ENCODE measurements around the gene ATP6AP1.

ATP6AP1 gene

DNA sequence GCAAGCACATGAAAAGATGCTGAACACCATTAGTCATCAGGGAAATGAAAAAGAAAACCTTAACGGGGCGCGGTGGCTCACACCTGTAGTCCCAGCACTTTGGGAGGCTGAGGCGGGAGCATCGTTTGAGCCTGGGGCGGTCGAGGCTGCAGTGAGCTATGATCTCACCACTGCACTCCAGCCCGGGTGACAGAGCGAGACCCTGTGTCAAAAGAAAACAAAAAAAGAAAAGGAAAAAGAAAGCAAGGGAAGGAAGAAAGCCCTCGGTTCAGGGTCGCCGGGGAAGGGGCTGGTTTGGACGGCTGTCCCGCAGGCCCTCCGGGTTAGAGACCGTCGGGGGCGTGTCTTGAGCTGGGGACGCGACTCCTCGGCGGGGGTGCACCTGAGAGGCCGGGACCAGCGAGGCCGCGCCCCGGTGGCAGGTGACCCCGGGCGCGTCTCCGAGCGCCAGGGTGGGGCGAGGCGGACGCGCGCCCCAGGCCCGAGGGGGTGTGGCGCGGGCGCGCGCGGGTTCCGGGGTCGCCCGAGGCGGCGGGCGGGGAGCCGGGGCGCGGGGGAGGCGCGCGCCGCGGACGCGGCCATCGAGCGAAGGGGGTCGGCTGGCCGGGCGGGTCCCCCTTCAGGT lies 29.1 kb downstream of the ATP6AP1 start:
- H3K27ac ChIP-seq (ENCODE audit: low read length): no peak overlapping the region
- H3K27me3 ChIP-seq (ENCODE audit: control insufficient read depth in 1 of 2, insufficient read depth in 2 of 2, low read length in 2 of 2): peaks cover 0 to 2% of the 10 kb centered on the region in 2 donors
- peaks cover 7% of the 10 kb centered on the region for H3K4me1 ChIP-seq (ENCODE audit: control insufficient read depth, insufficient read depth, low read length)
- H3K36me3 ChIP-seq (ENCODE audit: control insufficient read depth in 2 of 2, insufficient read depth in 2 of 2, low read length in 2 of 2): peaks cover 0 to 2% of the 10 kb centered on the region in 2 donors
- no peaks in the 10 kb centered on the region for H3K9me3 ChIP-seq (ENCODE audit: control insufficient read depth in 2 of 2, low read length in 2 of 2)
- peak overlapping the region in 1 of 2 donors; percentile 72 for H3K4me3 ChIP-seq (ENCODE audit: low read length in 2 of 2)
- no peak overlapping the region for H3K9ac ChIP-seq (ENCODE audit: low read length in 2 of 2)

DNA sequence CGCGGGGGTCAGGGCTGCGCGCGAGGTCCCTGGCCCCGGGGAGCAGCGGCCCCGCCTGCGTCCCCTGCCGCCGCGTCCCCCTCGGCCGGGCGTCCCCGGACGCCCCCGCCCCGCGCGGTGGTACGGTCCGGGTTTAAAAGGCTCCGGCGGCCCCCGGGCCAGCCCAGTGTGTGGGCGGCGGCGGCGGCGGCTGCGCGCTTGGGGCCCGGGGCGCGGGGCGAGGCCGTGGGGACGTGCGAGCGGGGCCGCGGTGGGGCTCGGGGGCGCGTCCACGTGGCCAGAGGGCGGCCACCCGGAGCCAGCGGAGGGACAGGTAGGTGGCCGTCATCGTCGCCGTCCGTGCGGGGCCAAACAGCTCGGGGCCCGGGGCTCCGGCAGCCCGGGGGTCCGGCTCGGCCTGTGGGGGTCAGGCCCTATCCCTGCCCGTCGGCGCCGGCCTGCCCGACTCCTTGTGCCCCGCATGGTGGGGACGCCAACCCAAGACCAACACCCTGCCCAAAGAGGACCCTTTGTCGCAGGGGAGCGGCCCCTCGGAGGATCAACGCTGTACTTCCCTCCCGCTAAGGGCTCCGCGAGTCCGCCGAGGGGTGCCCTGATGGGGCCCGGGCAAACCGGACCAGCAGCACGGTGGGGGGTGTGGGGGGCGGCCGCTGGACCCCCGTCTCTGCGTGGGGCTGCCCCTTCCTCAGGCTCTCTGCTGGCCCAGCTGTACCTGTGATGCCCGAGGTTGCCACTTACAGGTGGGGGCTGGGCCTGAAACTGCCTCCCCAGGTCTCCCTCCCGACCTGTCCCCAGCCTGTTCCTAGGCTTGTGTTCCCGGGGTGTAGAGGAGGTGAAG lies 29.9 kb downstream of the ATP6AP1 start, which contains the start of gene PLXNA3:
PLXNA3 (plus strand) TSS at position 166 of the 838 bp plus-strand sequence. CDS start 1,903 bp downstream, outside the sequence.
- H3K27me3 ChIP-seq (ENCODE audit: control insufficient read depth in 1 of 2, insufficient read depth in 2 of 2, low read length in 2 of 2): no peaks in the 10 kb centered on the region
- H3K36me3 ChIP-seq (ENCODE audit: control insufficient read depth in 2 of 2, insufficient read depth in 2 of 2, low read length in 2 of 2): peaks cover 0 to 2% of the 10 kb centered on the region in 2 donors
- peaks cover 7% of the 10 kb centered on the region for H3K4me1 ChIP-seq (ENCODE audit: control insufficient read depth, insufficient read depth, low read length)
- H3K4me3 ChIP-seq (ENCODE audit: low read length in 2 of 2): peak within 1 kb of the TSS; percentile 53 to 75
- H3K27ac ChIP-seq (ENCODE audit: low read length): no peak within 1 kb of the TSS
- peak within 1 kb of the TSS; percentile 33 to 51 for H3K9ac ChIP-seq (ENCODE audit: low read length in 2 of 2)
- H3K9me3 ChIP-seq (ENCODE audit: control insufficient read depth in 2 of 2, low read length in 2 of 2): no peaks in the 10 kb centered on the region

DNA sequence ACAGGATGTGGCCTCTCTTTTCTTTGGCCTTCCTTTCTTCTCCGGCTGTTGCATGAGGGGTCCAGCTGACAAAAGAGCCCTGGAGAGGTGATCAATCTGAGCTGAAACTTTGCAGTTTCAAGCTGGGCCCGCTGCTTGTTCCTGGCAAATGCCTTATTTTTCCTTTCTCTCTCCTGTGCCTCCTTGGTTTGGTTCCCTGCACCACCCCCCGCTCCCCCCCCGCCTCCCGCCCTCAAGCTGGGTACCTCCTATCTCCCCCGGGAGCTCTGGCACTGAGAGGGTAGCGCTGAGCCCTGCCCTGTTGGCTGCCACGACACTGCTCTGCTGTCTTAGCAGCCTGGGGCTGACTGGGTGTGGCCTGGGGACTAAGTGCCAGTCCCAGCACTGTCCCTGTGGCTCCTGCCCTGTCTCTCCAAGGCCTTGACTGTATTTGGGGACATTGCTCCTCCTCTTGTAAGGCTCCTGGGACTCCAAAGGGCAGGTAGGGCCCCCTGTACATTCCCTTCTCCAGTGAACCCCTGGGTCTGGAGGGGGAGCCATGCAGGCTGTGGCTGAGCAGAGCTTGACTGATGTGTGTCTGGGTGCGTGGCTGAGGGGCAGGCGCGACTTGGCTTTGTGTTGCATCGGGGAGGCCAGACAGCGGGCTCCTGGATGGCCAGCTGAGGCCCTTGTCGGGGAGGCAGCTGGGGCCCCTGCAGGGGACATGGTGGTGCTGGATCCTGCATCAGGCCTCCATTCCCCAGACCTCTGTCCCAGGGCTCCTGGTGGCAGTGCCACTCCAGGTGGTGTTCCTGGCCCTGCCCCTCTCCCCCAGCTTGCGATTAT lies 30.7 kb downstream of the ATP6AP1 start:
- peaks cover 0 to 2% of the 10 kb centered on the region in 2 donors for H3K36me3 ChIP-seq (ENCODE audit: control insufficient read depth in 2 of 2, insufficient read depth in 2 of 2, low read length in 2 of 2)
- no peak overlapping the region for H3K27ac ChIP-seq (ENCODE audit: low read length)
- H3K9ac ChIP-seq (ENCODE audit: low read length in 2 of 2): peak overlapping the region; percentile 33 to 51
- H3K27me3 ChIP-seq (ENCODE audit: control insufficient read depth in 1 of 2, insufficient read depth in 2 of 2, low read length in 2 of 2): no peaks in the 10 kb centered on the region
- no peaks in the 10 kb centered on the region for H3K9me3 ChIP-seq (ENCODE audit: control insufficient read depth in 2 of 2, low read length in 2 of 2)
- peaks cover 7% of the 10 kb centered on the region for H3K4me1 ChIP-seq (ENCODE audit: control insufficient read depth, insufficient read depth, low read length)
- H3K4me3 ChIP-seq (ENCODE audit: low read length in 2 of 2): peak overlapping the region; percentile 53 to 75

DNA sequence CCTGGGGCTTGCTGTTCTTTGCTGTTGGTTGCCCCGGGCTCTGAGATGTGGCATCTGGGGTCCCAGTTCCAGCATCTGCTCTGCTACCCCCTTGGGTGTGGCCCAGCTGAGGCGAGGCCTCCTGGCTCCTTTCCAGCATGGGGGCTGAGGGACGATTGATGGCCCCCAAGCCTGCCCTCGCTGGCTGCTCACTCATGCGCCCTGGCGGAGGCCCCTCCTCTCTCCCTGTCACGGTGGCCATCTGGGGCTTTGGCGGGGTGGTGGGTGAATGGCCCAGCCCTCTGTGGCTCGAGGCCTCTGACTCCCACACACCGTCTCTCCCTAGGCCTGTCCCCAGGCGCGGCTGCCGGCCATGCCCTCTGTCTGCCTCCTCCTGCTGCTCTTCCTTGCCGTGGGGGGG lies 31.4 kb downstream of the ATP6AP1 start:
- Histone ChIP-seq H3K27me3 (ENCODE audit: control insufficient read depth in 1 of 2, insufficient read depth in 2 of 2, low read length in 2 of 2) (no peaks in the 10 kb centered on the region), H3K36me3 (ENCODE audit: control insufficient read depth in 2 of 2, insufficient read depth in 2 of 2, low read length in 2 of 2) (peaks cover 0 to 2% of the 10 kb centered on the region in 2 donors), H3K9ac (ENCODE audit: low read length in 2 of 2) (no peak overlapping the region), H3K4me3 (ENCODE audit: low read length in 2 of 2) (peak overlapping the region; percentile 12 to 57), H3K9me3 (ENCODE audit: control insufficient read depth in 2 of 2, low read length in 2 of 2) (no peaks in the 10 kb centered on the region), H3K27ac (ENCODE audit: low read length) (no peak overlapping the region), H3K4me1 (ENCODE audit: control insufficient read depth, insufficient read depth, low read length) (peaks cover 7% of the 10 kb centered on the region)

DNA sequence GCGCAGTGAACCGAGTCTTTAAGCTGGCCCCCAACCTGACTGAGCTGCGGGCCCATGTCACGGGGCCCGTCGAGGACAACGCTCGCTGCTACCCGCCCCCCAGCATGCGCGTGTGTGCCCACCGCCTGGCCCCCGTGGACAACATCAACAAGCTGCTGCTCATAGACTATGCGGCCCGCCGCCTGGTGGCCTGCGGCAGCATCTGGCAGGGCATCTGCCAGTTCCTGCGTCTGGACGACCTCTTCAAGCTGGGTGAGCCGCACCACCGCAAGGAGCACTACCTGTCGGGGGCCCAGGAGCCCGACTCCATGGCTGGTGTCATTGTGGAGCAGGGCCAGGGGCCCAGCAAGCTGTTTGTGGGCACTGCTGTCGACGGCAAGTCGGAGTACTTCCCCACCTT lies 31.8 kb downstream of the ATP6AP1 start:
- Histone ChIP-seq H3K27me3 (ENCODE audit: control insufficient read depth in 1 of 2, insufficient read depth in 2 of 2, low read length in 2 of 2) (no peaks in the 10 kb centered on the region), H3K4me1 (ENCODE audit: control insufficient read depth, insufficient read depth, low read length) (peaks cover 7% of the 10 kb centered on the region), H3K27ac (ENCODE audit: low read length) (no peak overlapping the region), H3K9ac (ENCODE audit: low read length in 2 of 2) (no peak overlapping the region), H3K36me3 (ENCODE audit: control insufficient read depth in 2 of 2, insufficient read depth in 2 of 2, low read length in 2 of 2) (peaks cover 0 to 2% of the 10 kb centered on the region in 2 donors), H3K9me3 (ENCODE audit: control insufficient read depth in 2 of 2, low read length in 2 of 2) (no peaks in the 10 kb centered on the region), H3K4me3 (ENCODE audit: low read length in 2 of 2) (peak overlapping the region in 1 of 2 donors; percentile 57)

DNA sequence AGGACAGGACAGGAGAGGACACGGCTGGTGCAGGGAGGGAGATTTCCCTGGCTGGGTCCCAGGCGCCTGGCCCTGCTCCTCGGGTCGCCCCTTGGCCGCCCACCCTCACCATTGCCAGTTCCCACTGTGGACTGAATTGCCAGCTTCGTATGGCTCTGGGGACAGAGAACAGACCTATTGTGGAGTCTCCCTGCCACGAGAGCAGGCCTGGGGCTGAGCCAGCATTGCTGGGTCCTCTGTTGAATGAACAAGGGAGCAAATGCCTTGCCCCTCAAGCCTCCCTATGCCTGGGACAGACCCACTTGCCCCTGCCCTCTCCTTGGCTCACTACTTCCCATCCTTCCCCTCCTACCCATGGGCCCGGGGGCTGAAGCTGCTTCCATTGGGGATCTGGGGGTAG lies 33.9 kb downstream of the ATP6AP1 start:
- H3K4me1 ChIP-seq (ENCODE audit: control insufficient read depth, insufficient read depth, low read length): peaks cover 7% of the 10 kb centered on the region
- H3K27ac ChIP-seq (ENCODE audit: low read length): no peak overlapping the region
- H3K36me3 ChIP-seq (ENCODE audit: control insufficient read depth in 2 of 2, insufficient read depth in 2 of 2, low read length in 2 of 2): peaks cover 0 to 2% of the 10 kb centered on the region in 2 donors
- no peak overlapping the region for H3K9ac ChIP-seq (ENCODE audit: low read length in 2 of 2)
- no peaks in the 10 kb centered on the region for H3K27me3 ChIP-seq (ENCODE audit: control insufficient read depth in 1 of 2, insufficient read depth in 2 of 2, low read length in 2 of 2)
- no peaks in the 10 kb centered on the region for H3K9me3 ChIP-seq (ENCODE audit: control insufficient read depth in 2 of 2, low read length in 2 of 2)
- no peak overlapping the region for H3K4me3 ChIP-seq (ENCODE audit: low read length in 2 of 2)

DNA sequence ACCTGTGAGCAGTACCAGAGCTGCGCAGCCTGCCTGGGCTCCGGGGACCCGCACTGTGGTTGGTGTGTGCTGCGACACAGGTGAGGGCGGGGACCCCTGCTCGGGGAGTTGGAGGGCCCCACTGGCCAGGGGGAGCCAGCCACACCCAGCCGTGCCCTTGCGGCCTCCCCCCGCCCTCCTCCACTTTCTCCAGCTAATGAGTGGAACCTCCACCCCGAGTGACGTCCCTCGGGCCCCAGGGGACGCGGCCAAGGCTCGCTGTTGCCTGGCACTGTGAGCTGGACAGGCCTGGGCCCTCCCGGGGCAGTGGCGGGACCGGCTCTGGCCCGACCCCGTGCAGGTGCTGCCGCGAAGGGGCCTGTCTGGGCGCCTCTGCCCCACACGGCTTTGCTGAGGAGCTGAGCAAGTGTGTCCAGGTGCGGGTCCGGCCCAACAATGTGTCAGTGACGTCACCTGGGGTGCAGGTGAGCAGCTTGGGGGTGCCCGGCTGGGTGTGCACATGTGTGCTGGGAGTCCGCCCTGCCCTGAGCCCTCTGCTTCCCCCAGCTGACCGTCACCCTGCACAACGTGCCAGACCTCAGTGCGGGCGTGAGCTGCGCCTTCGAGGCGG lies 35.2 kb downstream of the ATP6AP1 start:
- Histone ChIP-seq H3K4me1 (ENCODE audit: control insufficient read depth, insufficient read depth, low read length) (peaks cover 7% of the 10 kb centered on the region), H3K9ac (ENCODE audit: low read length in 2 of 2) (no peak overlapping the region), H3K27me3 (ENCODE audit: control insufficient read depth in 1 of 2, insufficient read depth in 2 of 2, low read length in 2 of 2) (no peaks in the 10 kb centered on the region), H3K36me3 (ENCODE audit: control insufficient read depth in 2 of 2, insufficient read depth in 2 of 2, low read length in 2 of 2) (peaks cover 0 to 2% of the 10 kb centered on the region in 2 donors), H3K4me3 (ENCODE audit: low read length in 2 of 2) (no peak overlapping the region), H3K9me3 (ENCODE audit: control insufficient read depth in 2 of 2, low read length in 2 of 2) (no peaks in the 10 kb centered on the region), H3K27ac (ENCODE audit: low read length) (no peak overlapping the region)

DNA sequence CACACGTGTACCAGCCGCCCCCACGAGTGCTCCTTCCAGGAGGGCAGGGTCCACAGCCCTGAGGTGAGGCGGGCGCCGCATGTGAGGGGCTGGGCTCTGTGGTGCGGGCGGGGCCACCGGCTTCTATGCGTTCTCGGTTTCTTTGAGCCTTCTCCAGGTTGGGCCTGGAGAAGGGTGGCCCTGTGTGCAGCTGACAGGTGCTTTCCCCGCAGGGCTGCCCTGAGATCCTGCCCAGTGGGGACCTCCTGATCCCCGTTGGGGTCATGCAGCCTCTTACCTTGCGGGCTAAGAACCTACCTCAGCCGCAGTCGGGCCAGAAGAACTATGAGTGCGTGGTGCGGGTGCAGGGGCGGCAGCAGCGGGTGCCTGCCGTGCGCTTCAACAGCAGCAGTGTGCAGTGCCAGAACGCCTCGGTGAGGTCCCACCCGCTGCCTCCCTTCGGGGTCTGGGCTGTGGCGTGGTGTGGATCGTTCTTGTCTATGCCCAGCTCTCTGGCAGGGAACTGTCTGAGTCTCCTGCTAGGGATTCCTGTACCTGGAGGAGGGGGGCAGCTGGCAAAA lies 36.4 kb downstream of the ATP6AP1 start:
- Histone ChIP-seq H3K36me3 (ENCODE audit: control insufficient read depth in 2 of 2, insufficient read depth in 2 of 2, low read length in 2 of 2) (peaks cover 0 to 2% of the 10 kb centered on the region in 2 donors), H3K9me3 (ENCODE audit: control insufficient read depth in 2 of 2, low read length in 2 of 2) (no peaks in the 10 kb centered on the region), H3K27me3 (ENCODE audit: control insufficient read depth in 1 of 2, insufficient read depth in 2 of 2, low read length in 2 of 2) (no peaks in the 10 kb centered on the region), H3K27ac (ENCODE audit: low read length) (no peak overlapping the region), H3K4me3 (ENCODE audit: low read length in 2 of 2) (no peak overlapping the region), H3K4me1 (ENCODE audit: control insufficient read depth, insufficient read depth, low read length) (no peaks in the 10 kb centered on the region), H3K9ac (ENCODE audit: low read length in 2 of 2) (no peak overlapping the region)

DNA sequence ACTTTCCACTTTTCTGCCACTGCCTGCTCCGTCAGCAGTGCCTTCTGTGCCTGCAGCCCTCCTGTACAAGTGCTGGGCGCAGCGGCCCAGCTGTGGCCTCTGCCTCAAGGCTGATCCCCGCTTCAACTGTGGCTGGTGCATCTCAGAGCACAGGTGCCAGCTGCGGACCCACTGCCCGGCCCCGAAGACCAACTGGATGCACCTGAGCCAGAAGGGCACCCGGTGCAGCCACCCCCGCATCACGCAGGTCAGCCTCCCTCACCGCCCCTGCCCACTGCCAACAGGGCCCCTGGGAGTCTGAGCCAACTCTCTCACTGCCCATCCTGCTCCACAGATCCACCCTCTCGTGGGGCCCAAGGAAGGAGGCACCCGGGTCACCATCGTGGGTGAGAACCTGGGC lies 37.1 kb downstream of the ATP6AP1 start:
- H3K27ac ChIP-seq (ENCODE audit: low read length): no peak overlapping the region
- no peaks in the 10 kb centered on the region for H3K9me3 ChIP-seq (ENCODE audit: control insufficient read depth in 2 of 2, low read length in 2 of 2)
- H3K36me3 ChIP-seq (ENCODE audit: control insufficient read depth in 2 of 2, insufficient read depth in 2 of 2, low read length in 2 of 2): peaks cover 0 to 6% of the 10 kb centered on the region in 2 donors
- H3K4me3 ChIP-seq (ENCODE audit: low read length in 2 of 2): no peak overlapping the region
- no peak overlapping the region for H3K9ac ChIP-seq (ENCODE audit: low read length in 2 of 2)
- H3K27me3 ChIP-seq (ENCODE audit: control insufficient read depth in 1 of 2, insufficient read depth in 2 of 2, low read length in 2 of 2): peaks cover 0 to 2% of the 10 kb centered on the region in 2 donors
- no peaks in the 10 kb centered on the region for H3K4me1 ChIP-seq (ENCODE audit: control insufficient read depth, insufficient read depth, low read length)

DNA sequence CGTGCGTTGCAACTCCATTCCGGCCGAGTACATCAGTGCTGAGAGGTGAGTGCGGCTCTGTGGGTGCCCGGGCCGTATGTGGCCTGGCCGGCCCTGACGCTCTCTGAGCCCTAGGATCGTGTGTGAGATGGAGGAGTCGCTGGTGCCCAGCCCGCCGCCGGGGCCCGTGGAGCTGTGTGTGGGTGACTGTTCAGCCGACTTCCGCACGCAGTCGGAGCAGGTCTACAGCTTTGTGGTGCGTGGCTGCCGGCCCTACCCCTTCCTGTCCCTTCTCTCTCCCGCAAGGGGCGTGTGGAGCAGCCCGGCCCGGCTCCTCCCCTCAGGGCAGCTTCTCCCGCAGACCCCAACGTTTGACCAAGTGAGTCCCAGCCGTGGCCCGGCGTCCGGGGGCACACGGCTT lies 37.6 kb downstream of the ATP6AP1 start:
- Histone ChIP-seq H3K4me1 (ENCODE audit: control insufficient read depth, insufficient read depth, low read length) (no peaks in the 10 kb centered on the region), H3K9me3 (ENCODE audit: control insufficient read depth in 2 of 2, low read length in 2 of 2) (no peaks in the 10 kb centered on the region), H3K36me3 (ENCODE audit: control insufficient read depth in 2 of 2, insufficient read depth in 2 of 2, low read length in 2 of 2) (peaks cover 0 to 10% of the 10 kb centered on the region in 2 donors), H3K27ac (ENCODE audit: low read length) (no peak overlapping the region), H3K27me3 (ENCODE audit: control insufficient read depth in 1 of 2, insufficient read depth in 2 of 2, low read length in 2 of 2) (peaks cover 0 to 2% of the 10 kb centered on the region in 2 donors), H3K4me3 (ENCODE audit: low read length in 2 of 2) (no peak overlapping the region), H3K9ac (ENCODE audit: low read length in 2 of 2) (no peak overlapping the region)

Measured in stomach smooth muscle (tissue), 2 donors.